Thyroid gland (tissue), 4 donors: ENCODE data around the gene PVALB. TPM values are rescaled to one million over a fixed set of nuclear protein-coding genes. Genes with fewer than 3 reads are reported as not detected.

Experiments used
- DNase-seq, 2 donors: peaks; one replicate each; pipeline ENCODE4 v3.0.0-alpha.2; 2019
- H3K27ac ChIP-seq, 3 donors: fragments of 200-600 bp; sonication (generic); 1 replicate in 2 of 3; 2 replicates in 1 of 3; pipeline ENCODE4 v1.5.1; 2016 to 2019; ENCODE audit warnings: mild to moderate bottlenecking in 1 of 3, moderate library complexity in 1 of 3
- H3K27me3 ChIP-seq: fragments of 200-600 bp; sonication (generic); one replicate; pipeline ENCODE4 v1.5.1; 2019
- H3K36me3 ChIP-seq, 2 donors: fragments of 200-600 bp; sonication (generic); one replicate each; pipeline ENCODE4 v1.5.1; 2016 to 2019
- H3K4me1 ChIP-seq, 2 donors: fragments of 200-600 bp; sonication (generic); one replicate each; pipeline ENCODE4 v1.5.1; 2017 to 2019
- H3K4me3 ChIP-seq, 3 donors: fragments of 200-600 bp; sonication (generic); replicated peaks in 1 of 3; 1 replicate in 2 of 3; 2 replicates in 1 of 3; pipeline ENCODE4 v1.5.1; 2016; ENCODE audit warnings: mild to moderate bottlenecking in 1 of 3
- H3K9me3 ChIP-seq: fragments of 200-600 bp; sonication (generic); one replicate; pipeline ENCODE4 v1.5.1; 2017
- POLR2A ChIP-seq, 2 donors: fragments of 450-650 bp; IDR thresholded peaks; one replicate each; pipeline ENCODE4 v1.6.1; 2017; ENCODE audit warnings: antibody characterized with exemption in 2 of 2, mild to moderate bottlenecking in 2 of 2, moderate library complexity in 1 of 2
- WGBS, 2 donors: methylation state at CpG; one replicate each; pipeline ENCODE4 v1.1.5; 2017; 5-methylcytosine and 5-hydroxymethylcytosine counted together
- intact Hi-C: fragments of 100-400 bp; cut with DNase I; formaldehyde crosslinking; loops from one replicate; pipeline ENCODE4 v1.15.1; 2023
- total RNA-seq, 4 donors: library from RNA; depleted of rRNA; stranded (reverse); fragments of >200 nt; gene quantifications; one replicate each; pipeline ENCODE4 v1.2.3, GENCODE V29; 2016
- TF ChIP-seq, protein P1 (sequence below), 6 experiments: fragments of 200-600 bp in 3 of 6; fragments of 450-650 bp in 3 of 6; sonication (generic) in 3 of 6; IDR thresholded peaks; one replicate each; pipeline ENCODE4 v1.5.1; 2016 to 2019; ENCODE audit warnings: antibody characterized with exemption in 6 of 6, mild to moderate bottlenecking in 2 of 6, inconsistent platforms in 1 of 6, moderate library complexity in 1 of 6

The PVALB gene
- total RNA-seq, 4 donors from 2014 or later: not detected

DNA sequence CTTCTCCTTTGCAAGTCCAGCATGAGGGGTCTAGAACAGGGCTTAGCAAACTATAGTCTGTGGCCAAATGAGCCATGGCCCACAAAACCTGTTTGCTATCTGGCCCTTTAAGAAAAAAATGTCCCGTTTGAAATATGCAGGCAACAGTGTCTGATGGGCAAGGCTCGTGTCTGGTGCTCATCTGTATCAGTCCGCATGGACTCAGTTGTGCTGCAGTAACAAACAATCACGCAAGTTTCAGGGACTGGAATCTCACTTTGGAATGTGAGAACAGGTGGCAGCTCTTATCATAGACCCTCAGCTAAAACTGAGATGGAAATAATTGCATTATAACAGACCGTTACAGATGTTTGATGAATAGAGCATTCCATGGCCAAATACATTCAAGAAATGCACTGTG lies 19.1 kb upstream of the PVALB start:
- Histone ChIP-seq H3K9me3 (no peaks in the 10 kb centered on the region), H3K4me1 (no peaks in the 10 kb centered on the region), H3K27ac (no peak overlapping the region), H3K27me3 (no peaks in the 10 kb centered on the region), H3K36me3 (no peaks in the 10 kb centered on the region), H3K4me3 (no peak overlapping the region)
- WGBS, 2 donors: 69 to 77% methylated on average over 5 of the region's 5 CpGs
- no peak for TF ChIP-seq POLR2A (IDR thresholded peaks at IDR 0.05)
- TF ChIP-seq, protein P1, sequence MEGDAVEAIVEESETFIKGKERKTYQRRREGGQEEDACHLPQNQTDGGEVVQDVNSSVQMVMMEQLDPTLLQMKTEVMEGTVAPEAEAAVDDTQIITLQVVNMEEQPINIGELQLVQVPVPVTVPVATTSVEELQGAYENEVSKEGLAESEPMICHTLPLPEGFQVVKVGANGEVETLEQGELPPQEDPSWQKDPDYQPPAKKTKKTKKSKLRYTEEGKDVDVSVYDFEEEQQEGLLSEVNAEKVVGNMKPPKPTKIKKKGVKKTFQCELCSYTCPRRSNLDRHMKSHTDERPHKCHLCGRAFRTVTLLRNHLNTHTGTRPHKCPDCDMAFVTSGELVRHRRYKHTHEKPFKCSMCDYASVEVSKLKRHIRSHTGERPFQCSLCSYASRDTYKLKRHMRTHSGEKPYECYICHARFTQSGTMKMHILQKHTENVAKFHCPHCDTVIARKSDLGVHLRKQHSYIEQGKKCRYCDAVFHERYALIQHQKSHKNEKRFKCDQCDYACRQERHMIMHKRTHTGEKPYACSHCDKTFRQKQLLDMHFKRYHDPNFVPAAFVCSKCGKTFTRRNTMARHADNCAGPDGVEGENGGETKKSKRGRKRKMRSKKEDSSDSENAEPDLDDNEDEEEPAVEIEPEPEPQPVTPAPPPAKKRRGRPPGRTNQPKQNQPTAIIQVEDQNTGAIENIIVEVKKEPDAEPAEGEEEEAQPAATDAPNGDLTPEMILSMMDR (IDR thresholded peaks at IDR 0.05): no peak
- intact Hi-C loops: no loop called here
- no peak for DNase-seq

GRCh38 chr22:36833073-36833472 lies 16.2 kb upstream of the PVALB start:
- no peak for DNase-seq
- H3K4me1 ChIP-seq: no peaks in the 10 kb centered on the region
- intact Hi-C loops: no loop called here
- WGBS, 2 donors: 71 to 72% methylated on average over 3 of the region's 3 CpGs
- H3K36me3 ChIP-seq: no peaks in the 10 kb centered on the region
- H3K27ac ChIP-seq: no peak overlapping the region
- H3K9me3 ChIP-seq: no peaks in the 10 kb centered on the region
- H3K4me3 ChIP-seq: no peak overlapping the region
- no peaks in the 10 kb centered on the region for H3K27me3 ChIP-seq
- TF ChIP-seq POLR2A (IDR thresholded peaks at IDR 0.05): no peak
- TF ChIP-seq, protein P1 (IDR thresholded peaks at IDR 0.05): no peak

DNA sequence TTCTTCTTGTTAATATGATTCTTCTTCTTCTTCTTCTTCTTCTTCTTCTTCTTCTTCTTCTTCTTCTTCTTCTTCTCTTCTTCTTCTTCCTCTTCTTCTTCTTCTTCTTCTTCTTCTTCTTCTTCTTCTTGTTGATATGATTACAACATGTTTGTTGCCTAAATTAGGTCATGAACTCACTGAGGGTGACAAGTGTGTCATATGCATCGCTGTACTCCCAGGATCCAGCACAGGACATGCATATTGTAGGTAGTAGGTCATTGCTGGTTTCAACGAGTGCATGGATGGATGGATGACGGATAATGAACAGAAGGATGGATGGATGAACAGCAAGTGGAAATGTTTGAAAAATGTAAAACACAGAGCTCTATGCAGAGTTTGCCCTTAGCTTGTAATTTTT lies 14.9 kb upstream of the PVALB start:
- no peak overlapping the region for H3K4me3 ChIP-seq
- no peaks in the 10 kb centered on the region for H3K27me3 ChIP-seq
- TF ChIP-seq POLR2A (IDR thresholded peaks at IDR 0.05): no peak
- TF ChIP-seq, protein P1 (IDR thresholded peaks at IDR 0.05): no peak
- no peak overlapping the region for H3K27ac ChIP-seq
- intact Hi-C loops: no loop called here
- H3K36me3 ChIP-seq: no peaks in the 10 kb centered on the region
- H3K4me1 ChIP-seq: no peaks in the 10 kb centered on the region
- WGBS, 2 donors: 89 to 93% methylated on average over 3 of the region's 3 CpGs
- no peaks in the 10 kb centered on the region for H3K9me3 ChIP-seq
- no peak for DNase-seq

- no peak overlapping the region for H3K27ac ChIP-seq
- TF ChIP-seq, protein P1 (IDR thresholded peaks at IDR 0.05): no peak
- TF ChIP-seq POLR2A (IDR thresholded peaks at IDR 0.05): no peak
- no peak overlapping the region for H3K4me3 ChIP-seq
- H3K27me3 ChIP-seq: no peaks in the 10 kb centered on the region
- no peaks in the 10 kb centered on the region for H3K9me3 ChIP-seq
- intact Hi-C loops: no loop called here
- H3K36me3 ChIP-seq: no peaks in the 10 kb centered on the region
- DNase-seq: no peak
- no peaks in the 10 kb centered on the region for H3K4me1 ChIP-seq
Observed at GRCh38 chr22:36831206-36831605, 14.4 kb upstream of the PVALB start.

DNA sequence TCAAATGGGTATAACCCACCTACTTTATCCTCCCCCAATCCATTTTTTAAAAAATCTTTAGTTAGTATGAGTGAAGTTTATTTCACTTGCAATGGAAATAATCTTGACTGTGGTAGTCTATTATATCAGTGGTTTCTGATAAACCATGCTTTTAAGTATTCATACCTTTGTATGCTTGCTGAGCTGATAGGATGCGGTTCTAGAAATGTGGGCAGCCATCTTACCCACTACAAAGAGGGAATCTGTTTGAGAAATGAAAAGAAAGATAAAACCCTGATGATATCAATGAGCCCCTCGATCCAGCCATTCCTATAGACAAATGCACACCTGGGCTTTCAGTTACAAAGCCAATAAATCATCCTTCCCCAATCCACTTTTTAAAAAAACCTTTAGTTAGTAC lies 13.8 kb upstream of the PVALB start:
- no peak for TF ChIP-seq POLR2A (IDR thresholded peaks at IDR 0.05)
- TF ChIP-seq, protein P1 (IDR thresholded peaks at IDR 0.05): no peak
- Histone ChIP-seq H3K36me3 (no peaks in the 10 kb centered on the region), H3K27ac (no peak overlapping the region), H3K27me3 (no peaks in the 10 kb centered on the region), H3K4me1 (no peaks in the 10 kb centered on the region), H3K9me3 (no peaks in the 10 kb centered on the region), H3K4me3 (no peak overlapping the region)
- WGBS, 2 donors: 85 to 95% methylated on average over 2 of the region's 2 CpGs
- DNase-seq: no peak
- intact Hi-C loops: no loop called here
